GM10248 (cell line): ENCODE measurements around the gene CFAP46.

Experiments
- CTCF ChIA-PET: fragments of 300-600 bp; sonication (Branson Sonifier 250); formaldehyde crosslinking; extraction: SDS; loops from one replicate; lab custom pipeline; 2021; ENCODE audit warnings: antibody characterized with exemption; lab: Yijun Ruan, JAX
- POLR2A ChIA-PET: fragments of 350-650 bp; sonication (Branson Sonifier 250); formaldehyde crosslinking; extraction: SDS; loops from one replicate; lab custom pipeline; 2020; ENCODE audit warnings: antibody characterized with exemption; lab: Yijun Ruan, JAX
- DNase-seq: peaks from one replicate; pipeline ENCODE4 v3.0.0; 2012; ENCODE audit errors: extremely low spot score
- CTCF ChIP-seq: IDR thresholded peaks from 2 replicates; pipeline ENCODE4 v1.5.1; 2012; ENCODE audit warnings: mild to moderate bottlenecking, low read depth; ENCODE audit errors: extremely low read depth, missing control alignments, control extremely low read depth

Gene CFAP46

GRCh38 chr10:132858121-132859081 lies 84.0 kb downstream of the CFAP46 start:
- no peak for DNase-seq
- POLR2A ChIA-PET: no interaction called here
- TF ChIP-seq CTCF: no peak
- CTCF ChIA-PET: no interaction called here

- ChIA-PET CTCF (no interaction called here), POLR2A (no interaction called here)
- TF ChIP-seq CTCF: no peak
- no peak for DNase-seq
Observed at GRCh38 chr10:132856869-132857524, 85.4 kb downstream of the CFAP46 start.

- ChIA-PET POLR2A (no interaction called here), CTCF (interaction anchor here (1.4 kb wide), 1 partner anchor 289 kb away, joined by 3 read pairs; no protein-coding TSS in a partner anchor)
- no peak for DNase-seq
- no peak for TF ChIP-seq CTCF
Observed at GRCh38 chr10:132855889-132856288, 86.5 kb downstream of the CFAP46 start.

- ChIA-PET POLR2A (no interaction called here), CTCF (no interaction called here)
- DNase-seq: no peak
- no peak for TF ChIP-seq CTCF
Observed at GRCh38 chr10:132851451-132851850, 90.9 kb downstream of the CFAP46 start.

- TF ChIP-seq CTCF: no peak
- ChIA-PET POLR2A (no interaction called here), CTCF (no interaction called here)
- DNase-seq: no peak
Observed at GRCh38 chr10:132850896-132851295, 91.5 kb downstream of the CFAP46 start.

GRCh38 chr10:132850246-132850645 lies 92.1 kb downstream of the CFAP46 start:
- DNase-seq: no peak
- POLR2A ChIA-PET: no interaction called here
- CTCF ChIA-PET: no interaction called here
- no peak for TF ChIP-seq CTCF
